Measurements from ENCODE around the gene ZIK1. TPM values are rescaled to one million over a fixed set of nuclear protein-coding genes. Genes with fewer than 3 reads are reported as not detected.

Gene ZIK1
- 4.1 and 7.5 TPM in 2 replicates for total RNA-seq

GRCh38 chr19:57583521-57584416 is at the start of gene ZIK1:
Gene ZIK1, plus strand, starts transcription at chr19:57584145. Its CDS starts 212 bp downstream, at chr19:57584357.

GRCh38 chr19:57559404-57560025 is 24.4 kb upstream of the ZIK1 start, which contains the start of gene ZNF550:
Gene ZNF550, minus strand, starts transcription at chr19:57559863. Its CDS starts 181 bp downstream, at chr19:57559682.

GRCh38 chr19:57578487-57579205 is 5.3 kb upstream of the ZIK1 start, which contains the start of gene ZNF416:
Gene ZNF416, minus strand, starts transcription at chr19:57578911. Its CDS starts 207 bp downstream, at chr19:57578704.

GRCh38 chr19:57599761-57600383 is 15.9 kb downstream of the ZIK1 start, which contains the start of gene ZNF530:
Gene ZNF530, plus strand, starts transcription at chr19:57599885. Its CDS starts 4,461 bp downstream, at chr19:57604346.

GRCh38 chr19:57613941-57614743 is 30.2 kb downstream of the ZIK1 start, which contains the start of gene ZNF134:
Gene ZNF134, plus strand, starts transcription at chr19:57614242. Its CDS starts 5,227 bp downstream, at chr19:57619469.

GRCh38 chr19:57632987-57633831 is 49.3 kb downstream of the ZIK1 start, which contains the start of gene ZNF211:
Gene ZNF211, plus strand, starts transcription at chr19:57633168. Its CDS starts 179 bp downstream, at chr19:57633347.

Other genes starting within 250 kb of the ZIK1 start
- gene ZNF304, start 232.9 kb upstream of the ZIK1 start, total RNA-seq = 3.6 and 5.5 TPM in 2 replicates
- 12.2 and 15.1 TPM in 2 replicates for gene TRAPPC2B, start 220.6 kb upstream of the ZIK1 start, total RNA-seq
- 0.65 and 0.89 TPM in 2 replicates for gene ZNF547, start 220.6 kb upstream of the ZIK1 start, total RNA-seq
- gene ZNF548, start 194.3 kb upstream of the ZIK1 start, total RNA-seq = 6.2 and 9.1 TPM in 2 replicates
- 4.1 TPM in 2 replicates for gene ZNF17, start 173.0 kb upstream of the ZIK1 start, total RNA-seq
- gene ZNF749, start 148.8 kb upstream of the ZIK1 start, total RNA-seq = 7.5 and 16.3 TPM in 2 replicates
- under 0.01 TPM in 1 of 2 replicates, not detected in the other for gene VN1R1, start 127.0 kb upstream of the ZIK1 start, total RNA-seq
- 3.9 and 11.2 TPM in 2 replicates for gene ZNF772, start 106.6 kb upstream of the ZIK1 start, total RNA-seq
- gene ZNF419, start 96.4 kb upstream of the ZIK1 start, total RNA-seq = 3.7 and 9.6 TPM in 2 replicates
- 3.9 and 13.6 TPM in 2 replicates for gene ZNF773, start 84.2 kb upstream of the ZIK1 start, total RNA-seq
- 2.3 and 4.6 TPM in 2 replicates for gene ZNF549, start 56.8 kb upstream of the ZIK1 start, total RNA-seq
- 2.8 and 3.9 TPM in 2 replicates for gene ZNF550, start 24.3 kb upstream of the ZIK1 start, total RNA-seq
- 2.6 and 4.2 TPM in 2 replicates for gene ZNF416, start 5.2 kb upstream of the ZIK1 start, total RNA-seq
- gene ZNF530, start 15.7 kb downstream of the ZIK1 start, total RNA-seq = 3.5 and 4.1 TPM in 2 replicates
- 9.6 and 17.4 TPM in 2 replicates for gene ZNF134, start 30.1 kb downstream of the ZIK1 start, total RNA-seq
- 4.2 and 7.5 TPM in 2 replicates for gene ZNF211, start 49.0 kb downstream of the ZIK1 start, total RNA-seq
- gene ZSCAN4, start 84.8 kb downstream of the ZIK1 start, total RNA-seq = not detected in 2 replicates
- gene ZNF551, start 97.8 kb downstream of the ZIK1 start, total RNA-seq = 4.6 and 7.2 TPM in 2 replicates
- gene ZNF154, start 125.1 kb downstream of the ZIK1 start, total RNA-seq = 0.98 and 2.2 TPM in 2 replicates
- 2.9 and 4.7 TPM in 2 replicates for gene ZNF671, start 143.5 kb downstream of the ZIK1 start, total RNA-seq
- gene ZNF776, start 162.7 kb downstream of the ZIK1 start, total RNA-seq = 8.0 and 14.2 TPM in 2 replicates
- 6.8 and 8.1 TPM in 2 replicates for gene ZNF586, start 185.5 kb downstream of the ZIK1 start, total RNA-seq
- gene ZNF552, start 230.8 kb downstream of the ZIK1 start, total RNA-seq = 3.9 and 5.8 TPM in 2 replicates
- 6.8 and 8.4 TPM in 2 replicates for gene ZNF587B, start 246.2 kb downstream of the ZIK1 start, total RNA-seq